WTC11 (cell line): ENCODE data around the gene USP37. TPM values are rescaled to one million over a fixed set of nuclear protein-coding genes. Genes with fewer than 3 reads are reported as not detected.

ENCODE experiments used
- ATAC-seq: fragments of 200-7000 bp; cut with Tn5 transposase; 2 replicates; pipeline ENCODE4 v1.10.0; 2021; ENCODE audit warnings: mild to moderate bottlenecking, moderate library complexity
- CTCF ChIA-PET: fragments of 300-600 bp; sonication (Branson Sonifier 250); formaldehyde crosslinking; loops from one replicate; lab custom pipeline; 2021; ENCODE audit warnings: antibody characterized with exemption; lab: Charles Lee
- POLR2A ChIA-PET: fragments of 350-600 bp; sonication (Branson Sonifier 250); formaldehyde crosslinking; loops from one replicate; lab custom pipeline; 2021; ENCODE audit warnings: antibody characterized with exemption; lab: Charles Lee
- DNase-seq: peaks from one replicate; pipeline ENCODE4 v3.0.0; 2021; ENCODE audit warnings: low spot score
- H3K27ac Mint-ChIP-seq: 2 replicates; pipeline ENCODE4 v1.8.0; 2021; ENCODE audit warnings: mixed read lengths
- H3K27me3 Mint-ChIP-seq: 2 replicates; pipeline ENCODE4 v1.8.0; 2021; ENCODE audit warnings: low read depth, mild to moderate bottlenecking, moderate library complexity, mixed read lengths
- H3K36me3 Mint-ChIP-seq: 2 replicates; pipeline ENCODE4 v1.8.0; 2021; ENCODE audit warnings: mixed read lengths
- H3K4me1 Mint-ChIP-seq: 2 replicates; pipeline ENCODE4 v1.8.0; 2022; ENCODE audit warnings: mixed read lengths
- H3K4me3 Mint-ChIP-seq: 2 replicates; pipeline ENCODE4 v1.8.0; 2021; ENCODE audit warnings: mild to moderate bottlenecking, moderate library complexity, mixed read lengths
- H3K9me3 Mint-ChIP-seq: 2 replicates; pipeline ENCODE4 v1.8.0; 2021; ENCODE audit warnings: mixed read lengths
- ATF6 ChIP-seq: sonication (generic); formaldehyde crosslinking; IDR thresholded peaks from 2 replicates; pipeline ENCODE4 v1.8.1; 2023; ENCODE audit warnings: mild to moderate bottlenecking, missing genetic modification reagents
- GTF2I ChIP-seq: fragments of 250-450 bp; sonication (Bioruptor Pico); conservative IDR thresholded peaks from 2 replicates; pipeline ENCODE4 v1.4.0; 2021; ENCODE audit warnings: mild to moderate bottlenecking
- HMGXB4 ChIP-seq: sonication (generic); formaldehyde crosslinking; IDR thresholded peaks from 2 replicates; pipeline ENCODE4 v1.8.1; 2023; ENCODE audit warnings: mild to moderate bottlenecking, moderate library complexity, missing genetic modification reagents
- IRF2 ChIP-seq: sonication (generic); formaldehyde crosslinking; IDR thresholded peaks from 2 replicates; pipeline ENCODE4 v1.8.0; 2022; ENCODE audit warnings: low read depth, missing genetic modification reagents, borderline replicate concordance
- KAT7 ChIP-seq: sonication (generic); formaldehyde crosslinking; IDR thresholded peaks from 2 replicates; pipeline ENCODE4 v1.8.1; 2023; ENCODE audit warnings: missing genetic modification reagents, mild to moderate bottlenecking, borderline replicate concordance
- NFE2L1 ChIP-seq: sonication (generic); formaldehyde crosslinking; IDR thresholded peaks from 2 replicates; pipeline ENCODE4 v1.8.1; 2023; ENCODE audit warnings: missing genetic modification reagents
- NFYB ChIP-seq: sonication (generic); formaldehyde crosslinking; conservative IDR thresholded peaks from 2 replicates; pipeline ENCODE4 v1.8.0; 2022; ENCODE audit warnings: low read depth, missing genetic modification reagents
- PRRX2 ChIP-seq: fragments of 250-450 bp; sonication (Bioruptor Pico); IDR thresholded peaks from 2 replicates; pipeline ENCODE4 v1.8.0; 2021; ENCODE audit warnings: mild to moderate bottlenecking
- SOX15 ChIP-seq: fragments of 250-450 bp; sonication (Bioruptor Pico); IDR thresholded peaks from 2 replicates; pipeline ENCODE4 v1.9.0; 2021; ENCODE audit warnings: mild to moderate bottlenecking
- SP1 ChIP-seq: sonication (generic); formaldehyde crosslinking; conservative IDR thresholded peaks from 2 replicates; pipeline ENCODE4 v1.8.1; 2022; ENCODE audit warnings: missing genetic modification reagents
- TEAD1 ChIP-seq: sonication (generic); formaldehyde crosslinking; IDR thresholded peaks from 2 replicates; pipeline ENCODE4 v1.8.0; 2022; ENCODE audit warnings: mild to moderate bottlenecking, missing genetic modification reagents
- ZNF232 ChIP-seq: sonication (generic); formaldehyde crosslinking; IDR thresholded peaks from 2 replicates; pipeline ENCODE4 v1.8.0; 2022; ENCODE audit warnings: mild to moderate bottlenecking, missing genetic modification reagents
- ZNF263 ChIP-seq: sonication (generic); formaldehyde crosslinking; IDR thresholded peaks from 2 replicates; pipeline ENCODE4 v1.8.1; 2022; ENCODE audit warnings: low read depth, mild to moderate bottlenecking, moderate library complexity, missing genetic modification reagents
- ZNF396 ChIP-seq: fragments of 250-450 bp; sonication (Bioruptor Pico); IDR thresholded peaks from 2 replicates; pipeline ENCODE4 v1.8.0; 2021; ENCODE audit warnings: mild to moderate bottlenecking, moderate library complexity, borderline replicate concordance
- ZNF671 ChIP-seq: fragments of 250-450 bp; sonication (Bioruptor Pico); IDR thresholded peaks from 2 replicates; pipeline ENCODE4 v1.8.0; 2021; ENCODE audit warnings: mild to moderate bottlenecking
- total RNA-seq: library from RNA; stranded (reverse); gene quantifications from 3 replicates; pipeline ENCODE4 v1.2.3, GENCODE V29; 2021
- TF ChIP-seq, protein P1 (sequence below): sonication (generic); formaldehyde crosslinking; IDR thresholded peaks from 2 replicates; pipeline ENCODE4 v1.8.0; 2023; ENCODE audit warnings: missing genetic modification reagents
- TF ChIP-seq, protein P2 (sequence below): fragments of 250-450 bp; sonication (Bioruptor Pico); IDR thresholded peaks from 2 replicates; pipeline ENCODE4 v1.8.0; 2021; ENCODE audit warnings: mild to moderate bottlenecking

The USP37 gene
- total RNA-seq, 1 experiment from 2014 or later = 21.6 TPM

- Mint-ChIP-seq H3K4me3 (no peak overlapping the region), H3K4me1 (no peaks in the 10 kb centered on the region), H3K27me3 (no peaks in the 10 kb centered on the region), H3K9me3 (peaks cover 8% of the 10 kb centered on the region; the same call in 1 of the 2 replicates)
- DNase-seq (no peak), ATAC-seq (no peak)
- TF ChIP-seq ZNF263 (CRISPR knock-in tag) (no peak), NFYB (no peak), SP1 (CRISPR knock-in tag) (no peak), HMGXB4 (no peak), IRF2 (CRISPR knock-in tag) (no peak), TEAD1 (no peak), ZNF232 (CRISPR knock-in tag) (no peak), ZNF671 (CRISPR knock-in tag) (no peak), PRRX2 (no peak)
- TF ChIP-seq, protein P1, sequence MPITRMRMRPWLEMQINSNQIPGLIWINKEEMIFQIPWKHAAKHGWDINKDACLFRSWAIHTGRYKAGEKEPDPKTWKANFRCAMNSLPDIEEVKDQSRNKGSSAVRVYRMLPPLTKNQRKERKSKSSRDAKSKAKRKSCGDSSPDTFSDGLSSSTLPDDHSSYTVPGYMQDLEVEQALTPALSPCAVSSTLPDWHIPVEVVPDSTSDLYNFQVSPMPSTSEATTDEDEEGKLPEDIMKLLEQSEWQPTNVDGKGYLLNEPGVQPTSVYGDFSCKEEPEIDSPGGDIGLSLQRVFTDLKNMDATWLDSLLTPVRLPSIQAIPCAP = no peak
- TF ChIP-seq, all 79 proteins: peak for 0
- Mint-ChIP-seq H3K27ac (no peak overlapping the region), H3K36me3 (peaks cover 59% of the 10 kb centered on the region)
- ChIA-PET POLR2A (no interaction called here), CTCF (interaction anchor here (1.6 kb wide), 1 partner anchor 43 kb away, joined by 4 read pairs; no protein-coding TSS in a partner anchor)
Observed at GRCh38 chr2:218458598-218458997, 109.6 kb downstream of the USP37 start.

DNA sequence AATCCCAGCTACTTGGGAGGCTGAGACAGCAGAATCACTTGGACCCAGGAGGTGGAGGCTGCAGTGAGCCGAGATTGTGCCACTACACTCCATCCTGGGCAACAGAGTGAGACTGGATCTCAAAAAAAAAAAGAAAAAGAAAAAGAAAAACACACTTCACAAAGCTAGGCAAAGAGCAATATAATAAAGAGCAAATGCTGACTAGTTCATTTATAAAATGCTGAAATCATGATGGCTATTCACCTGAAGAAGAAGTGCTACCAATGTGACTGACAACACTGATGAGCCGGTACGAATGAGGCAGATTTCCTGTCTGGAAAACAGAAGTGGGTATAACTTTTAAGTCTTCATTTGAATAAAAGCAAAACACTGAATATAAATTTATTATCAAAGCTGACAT, 111.3 kb downstream of the USP37 start:
- TF ChIP-seq SOX15 (CRISPR knock-in tag) = no peak
- TF ChIP-seq, all 79 proteins: peak for 0
- peaks cover 52% of the 10 kb centered on the region for H3K36me3 Mint-ChIP-seq
- DNase-seq (no peak), ATAC-seq (no peak)
- H3K4me1 Mint-ChIP-seq = peaks cover 2% of the 10 kb centered on the region
- no peak overlapping the region for H3K27ac Mint-ChIP-seq
- H3K4me3 Mint-ChIP-seq = no peak overlapping the region
- peaks cover 8% of the 10 kb centered on the region; the same call in 1 of the 2 replicates for H3K9me3 Mint-ChIP-seq
- no peaks in the 10 kb centered on the region for H3K27me3 Mint-ChIP-seq
- POLR2A ChIA-PET = no interaction called here
- CTCF ChIA-PET = interaction anchor here (0.6 to 1.1 kb wide), 2 partner anchors 24 to 60 kb away, joined by 3 read pairs; no protein-coding TSS in a partner anchor

GRCh38 chr2:218452079-218452478, 116.1 kb downstream of the USP37 start:
- no peak for TF ChIP-seq NFE2L1 (CRISPR knock-in tag)
- no peak for TF ChIP-seq KAT7 (CRISPR knock-in tag)
- TF ChIP-seq GTF2I (CRISPR knock-in tag) = no peak
- no peak for TF ChIP-seq ZNF396 (CRISPR knock-in tag)
- TF ChIP-seq, protein P2, sequence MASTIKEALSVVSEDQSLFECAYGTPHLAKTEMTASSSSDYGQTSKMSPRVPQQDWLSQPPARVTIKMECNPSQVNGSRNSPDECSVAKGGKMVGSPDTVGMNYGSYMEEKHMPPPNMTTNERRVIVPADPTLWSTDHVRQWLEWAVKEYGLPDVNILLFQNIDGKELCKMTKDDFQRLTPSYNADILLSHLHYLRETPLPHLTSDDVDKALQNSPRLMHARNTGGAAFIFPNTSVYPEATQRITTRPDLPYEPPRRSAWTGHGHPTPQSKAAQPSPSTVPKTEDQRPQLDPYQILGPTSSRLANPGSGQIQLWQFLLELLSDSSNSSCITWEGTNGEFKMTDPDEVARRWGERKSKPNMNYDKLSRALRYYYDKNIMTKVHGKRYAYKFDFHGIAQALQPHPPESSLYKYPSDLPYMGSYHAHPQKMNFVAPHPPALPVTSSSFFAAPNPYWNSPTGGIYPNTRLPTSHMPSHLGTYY = no peak
- TF ChIP-seq ATF6 (CRISPR knock-in tag) = no peak
- TF ChIP-seq ZNF232 (CRISPR knock-in tag) = no peak
- no peak for TF ChIP-seq TEAD1
- no peak overlapping the region for H3K4me3 Mint-ChIP-seq
- peaks cover 50% of the 10 kb centered on the region for H3K36me3 Mint-ChIP-seq
- DNase-seq = no peak
- no peaks in the 10 kb centered on the region for H3K27me3 Mint-ChIP-seq
- ChIA-PET POLR2A (no interaction called here), CTCF (interaction anchor here (1.1 kb wide), 1 partner anchor 56 kb away, joined by 5 read pairs; no protein-coding TSS in a partner anchor)
- ATAC-seq = no peak
- H3K9me3 Mint-ChIP-seq = peaks cover 8% of the 10 kb centered on the region; the same call in 1 of the 2 replicates
- no peak overlapping the region for H3K27ac Mint-ChIP-seq
- peaks cover 11% of the 10 kb centered on the region for H3K4me1 Mint-ChIP-seq
